Uterus (tissue), 2 donors: ENCODE measurements around the gene PNPLA6.

ENCODE experiments used
- CTCF ChIP-seq, 4 experiments: fragments of 200-600 bp in 2 of 4; fragments of 450-650 bp in 2 of 4; sonication (generic) in 2 of 4; IDR thresholded peaks; one replicate each; pipeline ENCODE4 v1.5.1; 2016 to 2019; ENCODE audit warnings: antibody characterized with exemption in 4 of 4, mild to moderate bottlenecking in 2 of 4, moderate library complexity in 1 of 4
- POLR2A ChIP-seq, 2 donors: fragments of 450-650 bp; IDR thresholded peaks; one replicate each; pipeline ENCODE4 v1.6.1; 2016; ENCODE audit warnings: antibody characterized with exemption in 2 of 2, mild to moderate bottlenecking in 1 of 2, moderate library complexity in 1 of 2

GRCh38 chr19:7558667-7559066 lies 23.1 kb downstream of the PNPLA6 start:
- TF ChIP-seq CTCF (IDR thresholded peaks at IDR 0.05) (no peak), POLR2A (IDR thresholded peaks at IDR 0.05) (no peak)
